ENCODE data around the gene RELN.
A peak's percentile ranks its signal among the peaks of the same experiment; 100 is the strongest.
"Not testable (repeated sequence)": the region's sequence is repeated elsewhere in the genome, so short reads cannot be mapped to it uniquely, and the experiment has no call there.

The RELN gene
- 0 to 16.1 (median 0.04) reads per million in 17 experiments for total RNA-seq

DNA sequence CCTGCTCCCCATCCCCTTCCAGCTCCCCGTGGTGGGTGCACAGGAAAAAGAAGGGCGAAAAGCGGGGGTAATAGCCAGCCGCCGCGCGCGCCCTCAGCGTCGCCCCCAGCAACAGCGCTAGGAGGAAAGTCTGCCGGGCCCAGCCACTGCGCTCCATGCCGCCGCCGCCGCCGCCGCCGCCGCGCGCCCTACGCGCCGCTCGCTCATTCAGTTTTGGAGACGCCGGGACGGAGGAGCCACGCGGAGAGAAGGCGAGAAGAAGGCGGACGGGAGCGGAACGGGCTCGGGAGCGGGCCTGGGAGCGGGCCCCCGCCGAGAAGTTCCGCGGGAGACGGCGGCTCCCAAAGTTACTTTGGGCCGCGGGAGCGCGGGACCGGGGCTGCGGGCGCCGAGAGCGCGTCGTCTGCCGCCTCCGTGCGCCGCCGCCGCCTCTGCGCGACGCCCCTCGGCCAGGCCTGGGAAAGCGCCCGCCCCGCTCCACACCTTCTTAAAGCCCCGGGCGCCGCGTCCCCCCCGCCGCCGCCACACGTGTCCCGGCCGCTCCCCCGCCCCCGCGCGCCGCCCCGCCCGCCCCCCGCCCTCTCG is at the start of gene RELN:
RELN (minus strand) TSS at position 459 of the 585 bp plus-strand sequence; CDS start at position 157, 302 bp downstream.
- peak in 1 of 4 experiments; percentile 13 for DNase-seq

DNA sequence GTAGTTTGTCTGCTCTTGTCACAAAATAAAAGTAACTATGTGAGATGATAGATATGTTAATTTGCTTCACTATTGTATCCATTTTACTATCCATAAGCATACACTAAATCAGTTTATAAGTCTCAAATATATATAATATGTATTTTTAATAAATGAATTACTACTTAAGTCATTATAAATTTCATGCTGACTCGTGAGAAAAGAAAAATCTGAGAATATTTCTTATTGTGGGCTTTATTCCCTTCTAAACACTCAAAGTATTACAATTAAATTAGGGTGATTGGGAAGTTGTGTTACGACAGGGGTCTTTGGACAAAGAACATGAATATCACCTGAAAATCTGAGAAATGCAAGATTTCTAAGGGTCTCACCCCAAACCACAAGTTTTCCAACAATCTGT is 48.7 kb upstream of the RELN start:
- no peak for DNase-seq

DNA sequence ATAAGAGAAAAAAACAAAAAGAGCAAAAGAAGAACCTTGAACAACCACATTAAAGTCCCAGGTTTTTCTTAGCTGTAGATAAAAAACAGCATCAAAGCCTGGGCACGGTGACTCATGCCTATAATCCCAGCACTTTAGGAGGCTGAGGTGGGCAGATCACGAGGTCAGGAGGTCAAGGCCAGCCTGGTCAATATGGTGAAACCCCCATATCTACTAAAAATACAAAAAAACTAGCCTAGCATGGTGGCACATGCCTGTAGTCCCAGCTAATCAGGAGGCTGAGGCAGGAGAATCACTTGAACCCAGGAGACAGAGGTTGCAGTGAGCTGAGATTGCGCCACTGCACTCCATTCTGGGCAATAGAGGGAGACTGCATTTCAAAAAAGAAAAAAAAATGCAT is 47.4 kb upstream of the RELN start:
- DNase-seq: not testable (repeated sequence)

GRCh38 chr7:104035351-104035750 is 45.9 kb upstream of the RELN start:
- DNase-seq: no peak

GRCh38 chr7:104034679-104035078 is 45.2 kb upstream of the RELN start:
- no peak for DNase-seq

DNA sequence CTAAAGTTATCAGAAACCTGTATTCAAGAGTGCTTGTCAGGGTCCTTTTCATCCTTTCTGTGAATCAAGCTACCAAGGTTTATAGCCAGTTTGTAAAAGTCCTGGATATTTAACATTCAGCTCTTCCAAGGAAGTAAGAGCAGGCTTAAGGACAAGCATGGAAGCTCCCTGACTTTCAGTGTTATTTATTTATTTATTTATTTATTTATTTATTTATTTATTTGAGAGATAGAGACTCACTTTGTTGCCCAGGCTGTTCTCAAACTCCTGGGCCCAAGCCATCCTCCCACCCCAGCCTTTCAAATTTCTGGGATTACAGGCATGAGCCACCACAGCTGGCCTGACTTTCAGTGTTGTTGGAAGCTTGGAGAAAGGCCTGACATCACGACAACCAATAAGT is 44.4 kb upstream of the RELN start:
- no peak for DNase-seq

- no peak for DNase-seq
Measured at GRCh38 chr7:104032486-104032885, 43.0 kb upstream of the RELN start.

GRCh38 chr7:104029765-104030164 is 40.3 kb upstream of the RELN start:
- DNase-seq: no peak

GRCh38 chr7:104024632-104025031 is 35.2 kb upstream of the RELN start:
- DNase-seq: no peak

GRCh38 chr7:104023100-104023499 is 33.6 kb upstream of the RELN start:
- DNase-seq: no peak

DNA sequence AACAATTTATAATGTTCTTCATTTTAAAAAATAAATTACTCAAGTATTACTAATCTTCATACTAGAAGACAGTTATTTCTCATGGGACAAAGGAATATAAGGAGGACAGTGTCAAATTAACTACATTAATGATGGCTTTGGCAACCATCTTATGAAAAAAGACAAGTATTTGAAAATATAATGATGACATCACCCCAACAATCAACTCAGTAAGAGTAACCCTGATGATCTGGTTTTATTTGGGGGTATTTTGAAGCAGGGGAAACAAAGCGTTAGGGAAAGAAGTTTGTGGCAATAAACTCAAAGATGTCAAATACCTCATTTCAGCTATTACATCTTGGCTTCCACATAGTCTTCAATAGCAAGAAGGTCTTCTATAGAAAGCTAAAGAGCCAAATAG is 29.0 kb upstream of the RELN start:
- DNase-seq: no peak

DNA sequence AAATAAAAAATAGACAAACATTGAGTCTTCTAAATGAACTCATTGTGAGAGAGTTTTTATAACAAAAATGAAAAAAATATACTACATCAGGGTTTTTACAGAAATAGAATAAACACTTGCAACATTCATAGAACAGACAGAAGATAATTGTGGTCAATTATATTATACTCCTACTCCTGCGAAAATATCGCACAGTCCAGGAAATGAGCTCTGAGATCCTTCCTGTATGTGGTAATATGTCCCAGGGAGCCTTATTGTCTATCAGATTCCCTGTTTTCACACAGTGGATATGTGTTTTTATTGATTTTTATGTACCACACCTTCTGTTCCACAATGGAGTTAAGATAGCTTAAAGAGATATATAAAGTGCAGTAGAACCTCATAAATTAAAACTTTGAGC is 27.5 kb upstream of the RELN start:
- no peak for DNase-seq

DNA sequence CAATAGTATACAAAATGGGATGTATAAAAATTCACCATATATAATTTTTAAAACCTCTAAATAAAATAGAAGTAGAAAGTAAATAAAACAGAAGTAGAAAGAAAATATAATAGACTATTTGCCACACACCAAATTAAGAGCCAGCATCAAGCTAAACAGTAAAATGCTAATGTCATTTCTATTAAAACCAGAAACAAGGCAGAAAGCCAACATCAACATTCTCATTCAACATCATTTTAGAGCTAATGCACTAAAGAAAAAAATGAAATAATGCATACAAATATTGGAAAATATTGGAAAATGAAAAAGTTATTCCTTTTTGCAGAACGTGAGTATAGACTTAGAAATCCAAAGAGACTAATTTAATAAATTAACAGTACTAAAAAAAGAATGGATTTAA is 23.4 kb upstream of the RELN start:
- no peak for DNase-seq

DNA sequence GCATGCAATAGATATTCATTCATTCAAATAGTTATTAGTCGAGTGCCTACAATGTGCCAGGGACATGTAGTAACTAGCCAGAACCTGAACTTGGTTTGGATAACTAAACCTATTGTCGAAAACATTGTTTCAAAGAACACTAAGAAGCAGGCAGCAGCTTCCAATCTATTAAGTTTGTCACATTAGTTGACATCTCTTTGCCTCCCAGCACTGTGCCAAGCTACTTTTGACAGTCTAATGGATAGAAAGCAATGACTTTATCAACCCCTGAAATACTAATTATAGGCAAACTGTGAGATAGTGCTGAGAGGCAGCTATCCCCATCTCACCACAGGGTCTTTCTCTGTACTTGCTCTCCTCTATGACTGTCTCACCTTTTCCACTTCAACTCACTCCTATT is 22.4 kb upstream of the RELN start:
- DNase-seq: no peak

- DNase-seq: no peak
Measured at GRCh38 chr7:104010052-104010909, 20.8 kb upstream of the RELN start.

- DNase-seq: no peak
Measured at GRCh38 chr7:104008107-104008506, 18.6 kb upstream of the RELN start.

GRCh38 chr7:104007614-104008013 is 18.2 kb upstream of the RELN start:
- DNase-seq: no peak

DNA sequence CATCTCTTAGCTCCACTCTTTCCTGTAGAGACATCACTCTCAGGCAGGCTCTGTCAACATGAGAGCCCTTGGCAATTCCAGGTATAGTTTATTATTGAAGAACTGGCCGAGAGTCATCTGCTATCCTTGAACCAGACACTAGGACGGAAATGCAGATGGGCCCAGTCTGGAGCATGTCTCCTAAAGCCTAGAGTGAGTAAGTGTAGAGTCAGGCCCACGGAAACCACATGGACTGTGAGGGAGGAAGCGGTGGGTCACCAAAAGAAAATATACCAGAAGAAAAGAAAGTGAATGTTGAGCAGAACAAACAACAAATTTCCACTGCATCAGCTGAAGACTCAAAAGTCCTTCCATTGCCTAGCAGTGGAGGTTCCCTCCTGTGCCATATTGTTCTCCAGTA is 15.7 kb upstream of the RELN start:
- DNase-seq: no peak

- no peak for DNase-seq
Measured at GRCh38 chr7:103996639-103997038, 7.2 kb upstream of the RELN start.

- no peak for DNase-seq
Measured at GRCh38 chr7:103996017-103996551, 6.6 kb upstream of the RELN start.

GRCh38 chr7:103995554-103995953 is 6.1 kb upstream of the RELN start:
- no peak for DNase-seq

DNA sequence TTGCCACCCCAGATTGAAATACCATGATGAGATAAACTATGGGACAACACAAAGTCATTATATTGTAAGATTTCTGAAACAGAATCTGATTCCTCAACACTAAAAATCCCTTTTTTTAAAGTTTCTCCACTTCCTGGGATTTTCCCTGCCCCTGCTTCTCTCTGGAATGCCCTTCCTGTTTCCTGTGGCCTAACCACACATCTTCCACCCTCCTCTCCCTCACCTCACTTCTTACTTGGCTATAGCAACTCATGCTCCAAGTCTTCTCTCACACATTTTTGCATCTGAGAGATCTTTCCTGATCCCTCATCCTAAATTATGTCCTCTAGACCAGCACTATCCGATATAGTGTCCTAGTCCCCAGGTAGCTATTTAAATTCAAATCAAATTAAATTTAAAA is 4.1 kb upstream of the RELN start:
- no peak for DNase-seq

DNA sequence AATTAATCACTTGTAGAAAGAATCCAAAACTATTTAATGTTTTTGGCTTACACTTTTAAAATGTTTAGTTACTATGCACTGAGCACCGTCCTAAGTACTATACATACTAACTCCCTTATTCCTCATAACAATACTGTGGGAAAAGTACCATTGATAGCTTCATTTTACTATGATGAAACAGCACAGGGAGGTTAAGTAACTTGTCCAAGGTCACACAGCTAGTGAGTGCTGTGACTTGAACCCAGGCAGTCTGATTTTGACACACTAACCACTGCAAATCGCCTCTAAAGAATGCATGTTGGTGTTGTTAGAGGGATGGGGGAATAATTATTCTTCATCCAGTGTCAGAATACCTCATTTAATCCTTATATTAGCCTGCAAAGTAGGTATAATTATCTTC is 1.9 kb upstream of the RELN start:
- no peak for DNase-seq

GRCh38 chr7:103990991-103991390 is 1.5 kb upstream of the RELN start:
- no peak for DNase-seq

Measured in suppressor macrophage (primary cell).